ENCODE data around the gene USP7. TPM values are rescaled to one million over a fixed set of nuclear protein-coding genes. Genes with fewer than 3 reads are reported as not detected.

Gene USP7
- total RNA-seq, 1 donor from 2014 or later, result 181 TPM

DNA sequence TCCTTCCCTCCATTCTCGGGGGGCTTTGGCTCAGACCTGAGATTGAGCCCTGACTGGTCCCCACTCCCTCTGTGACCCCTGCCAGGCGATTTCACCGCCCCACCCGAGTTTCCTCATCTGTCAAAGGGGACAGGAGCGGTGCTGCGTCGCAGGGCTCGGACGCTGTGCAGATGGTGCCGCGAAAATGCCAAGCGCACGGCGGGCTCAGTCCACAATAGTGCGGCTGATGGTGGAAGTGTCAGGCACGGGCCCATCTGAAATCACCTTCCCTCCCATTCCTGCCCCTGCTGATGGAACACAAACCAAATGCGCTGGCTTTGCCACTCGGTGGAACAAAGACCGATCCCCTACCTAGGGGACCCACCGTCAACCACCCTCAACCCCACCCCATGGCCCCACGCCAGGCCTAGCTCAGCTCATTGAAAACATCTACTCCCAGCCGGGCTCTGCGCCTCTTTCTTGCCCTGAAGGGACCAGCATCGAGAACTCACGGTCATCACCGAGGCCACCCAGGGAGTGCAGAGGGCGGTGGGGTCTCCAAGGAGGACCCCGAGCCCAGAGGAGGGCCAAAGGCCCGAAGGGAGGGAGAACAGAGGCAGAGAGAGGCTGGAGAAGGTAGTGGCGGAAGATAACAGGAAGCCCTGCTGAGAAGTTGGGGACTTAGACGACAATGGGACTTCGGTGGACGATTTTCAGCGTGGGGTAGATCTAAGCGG is 96.3 kb downstream of the USP7 start:
- intact Hi-C loops (cut with micrococcal nuclease), result loop anchor here (5.0 kb wide), 2 partner anchors 50 to 210 kb away; no protein-coding TSS in a partner anchor

DNA sequence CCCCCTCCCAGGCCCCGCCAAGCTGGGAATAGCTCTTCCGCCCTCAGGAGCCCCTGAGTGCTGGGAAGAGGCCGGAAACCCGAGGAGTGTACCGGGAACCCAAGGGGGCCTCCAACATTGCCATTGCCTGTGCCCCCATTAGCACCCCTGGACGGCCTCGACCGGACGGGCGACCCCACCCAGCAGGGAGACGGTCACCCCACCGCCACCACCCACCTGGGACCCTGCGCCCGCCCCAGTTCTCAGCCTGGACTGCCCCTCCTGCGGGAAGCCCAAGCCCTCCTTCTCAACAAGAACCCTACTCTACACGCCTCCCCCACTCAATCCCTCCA is 96.9 kb downstream of the USP7 start:
- intact Hi-C loops (cut with micrococcal nuclease), result loop anchor here (5.0 kb wide), 2 partner anchors 50 to 210 kb away; no protein-coding TSS in a partner anchor

DNA sequence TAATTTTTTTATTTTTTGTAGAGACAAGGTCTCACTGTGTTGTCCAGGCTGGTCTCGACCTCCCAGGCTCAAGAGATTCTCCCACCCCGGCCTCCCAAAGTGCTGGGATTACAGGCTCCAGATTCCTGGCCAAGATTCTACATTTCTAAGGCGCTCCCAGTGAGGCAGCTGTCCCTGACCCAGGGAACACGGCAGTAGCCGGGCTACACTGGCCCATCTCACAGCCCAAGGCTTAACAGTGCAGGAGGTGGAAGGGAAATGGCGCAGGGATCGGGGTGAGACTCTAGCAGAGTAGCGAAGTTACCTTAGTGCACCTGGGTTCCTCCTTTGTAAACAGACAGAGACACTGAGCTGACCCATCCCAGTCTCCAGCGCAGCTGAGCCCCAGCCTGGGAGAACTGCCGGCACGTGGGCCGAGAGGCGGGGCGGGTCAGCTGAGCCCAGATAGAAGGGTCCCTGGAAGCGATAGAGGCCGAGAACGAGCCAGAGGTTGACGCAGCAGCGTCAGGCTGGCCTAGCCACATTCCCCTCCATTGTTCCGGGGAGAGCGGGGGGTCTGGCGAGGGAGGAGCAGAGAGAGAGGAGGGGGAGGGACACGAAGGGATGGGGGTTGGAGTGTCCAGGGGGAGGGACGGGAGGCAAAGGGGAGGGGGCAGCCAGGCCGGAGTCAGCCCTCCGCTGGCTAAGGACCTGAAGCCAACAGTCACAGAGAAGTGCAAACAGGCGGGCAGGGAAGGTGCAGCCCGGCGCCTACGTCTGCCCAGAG is 97.4 kb downstream of the USP7 start:
- intact Hi-C loops (cut with micrococcal nuclease), result loop anchor here (5.0 kb wide), 2 partner anchors 49 to 209 kb away; no protein-coding TSS in a partner anchor

DNA sequence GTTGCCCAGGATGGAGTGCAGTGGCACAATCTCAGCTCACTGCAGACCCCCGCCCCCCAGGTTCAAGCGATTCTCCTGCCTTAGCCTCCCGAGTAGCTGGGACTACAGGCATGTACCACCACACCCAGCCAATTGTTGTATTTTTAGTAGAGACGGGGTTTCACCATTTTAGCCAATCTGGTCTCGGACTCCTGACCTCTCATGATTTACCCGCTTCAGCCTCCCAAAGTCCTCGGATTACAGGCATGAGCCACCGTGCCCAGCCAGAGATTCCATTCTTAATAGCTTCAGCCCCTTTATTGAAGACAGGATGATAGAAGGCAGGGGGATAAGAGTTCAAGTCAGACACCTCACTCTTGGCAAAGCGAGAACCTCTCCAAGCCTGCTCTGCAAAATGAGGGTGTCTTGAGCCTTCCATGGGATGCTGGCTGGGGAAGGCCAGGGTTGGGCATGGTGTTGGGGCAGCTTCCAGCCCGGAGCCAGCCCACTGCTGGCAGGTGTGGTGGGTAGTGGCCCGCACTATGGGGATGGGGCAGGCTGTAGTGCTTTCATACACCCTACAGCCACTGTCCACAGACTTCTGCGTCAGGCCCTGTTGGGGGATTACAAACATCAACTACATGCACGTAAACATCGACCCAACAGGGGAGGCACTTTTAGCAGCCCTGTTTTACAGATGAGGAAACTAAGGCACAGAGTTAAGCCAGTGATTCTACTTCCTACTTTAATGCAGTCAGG is 98.4 kb downstream of the USP7 start:
- intact Hi-C loops (cut with micrococcal nuclease), result loop anchor here (5.0 kb wide), 2 partner anchors 48 to 208 kb away; no protein-coding TSS in a partner anchor

DNA sequence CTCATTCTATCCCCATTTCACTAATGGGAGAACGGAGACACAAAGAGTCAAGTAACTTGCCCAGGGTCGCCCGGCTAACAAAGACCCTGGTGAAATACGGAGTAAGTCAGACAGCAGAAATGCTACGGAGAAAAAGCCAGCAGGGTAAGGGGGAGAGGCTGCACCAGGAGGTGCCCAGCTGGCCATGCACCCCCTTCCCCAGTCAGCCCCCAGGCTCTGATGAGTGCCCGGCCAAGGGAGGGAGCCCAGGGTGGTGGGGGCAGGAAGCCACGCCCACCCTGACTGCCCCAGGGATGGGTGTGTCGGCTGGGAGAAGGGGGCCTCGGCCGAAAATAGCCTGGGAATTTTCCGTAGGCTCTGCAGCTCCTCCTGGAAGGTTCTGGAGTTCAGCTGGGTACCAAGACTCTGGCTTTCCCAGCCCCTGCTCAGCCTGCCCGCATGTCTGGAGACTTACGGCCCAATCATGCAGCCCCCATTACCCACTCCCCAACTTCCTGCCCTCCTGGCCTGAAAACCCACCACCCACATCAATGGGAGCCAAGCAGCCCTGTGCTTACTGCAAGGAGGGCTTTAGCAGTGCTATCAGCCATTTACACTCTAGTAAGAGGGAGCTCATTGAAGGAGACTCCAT is 99.1 kb downstream of the USP7 start:
- intact Hi-C loops (cut with micrococcal nuclease), result loop anchor here (5.0 kb wide), 2 partner anchors 47 to 207 kb away; no protein-coding TSS in a partner anchor

DNA sequence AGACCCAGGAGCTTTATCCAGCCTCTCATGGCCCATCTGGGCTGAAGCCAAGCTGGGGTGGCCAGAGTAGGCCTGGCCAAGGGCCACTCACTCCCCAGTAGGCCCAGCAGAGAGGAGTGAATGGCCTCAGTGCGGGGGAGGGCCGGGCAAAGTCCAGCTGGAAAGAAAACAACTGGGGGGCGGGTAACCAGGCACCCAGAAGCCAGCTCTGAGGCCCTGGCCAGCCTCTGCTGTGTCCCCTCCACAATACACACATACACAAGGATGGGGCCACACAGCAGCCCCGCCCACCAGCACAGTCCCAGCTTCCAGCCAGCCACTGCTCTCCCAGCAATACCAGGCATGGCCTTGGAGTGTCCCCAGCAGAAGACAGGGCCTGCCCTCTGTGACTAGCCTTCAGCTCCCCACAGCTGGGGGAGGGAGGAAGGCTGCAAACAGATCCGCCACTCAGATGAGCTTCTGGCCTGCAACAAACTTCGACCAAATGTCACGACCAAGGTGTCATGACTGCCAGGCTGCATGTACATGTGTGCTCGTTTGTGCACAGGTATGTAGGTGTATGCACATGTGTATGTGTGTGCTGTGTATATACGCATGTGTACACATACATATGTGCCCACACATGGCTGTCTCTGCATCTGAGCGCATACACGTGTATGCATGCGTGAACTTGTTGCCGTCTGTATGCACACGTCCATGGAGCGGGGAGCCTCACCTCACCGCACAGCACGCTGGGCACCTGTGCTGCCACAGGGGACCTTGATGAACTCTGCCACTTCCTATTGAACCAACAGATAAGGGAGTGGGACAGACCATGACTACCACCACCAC is 99.9 kb downstream of the USP7 start:
- intact Hi-C loops (cut with micrococcal nuclease), result no loop called here

DNA sequence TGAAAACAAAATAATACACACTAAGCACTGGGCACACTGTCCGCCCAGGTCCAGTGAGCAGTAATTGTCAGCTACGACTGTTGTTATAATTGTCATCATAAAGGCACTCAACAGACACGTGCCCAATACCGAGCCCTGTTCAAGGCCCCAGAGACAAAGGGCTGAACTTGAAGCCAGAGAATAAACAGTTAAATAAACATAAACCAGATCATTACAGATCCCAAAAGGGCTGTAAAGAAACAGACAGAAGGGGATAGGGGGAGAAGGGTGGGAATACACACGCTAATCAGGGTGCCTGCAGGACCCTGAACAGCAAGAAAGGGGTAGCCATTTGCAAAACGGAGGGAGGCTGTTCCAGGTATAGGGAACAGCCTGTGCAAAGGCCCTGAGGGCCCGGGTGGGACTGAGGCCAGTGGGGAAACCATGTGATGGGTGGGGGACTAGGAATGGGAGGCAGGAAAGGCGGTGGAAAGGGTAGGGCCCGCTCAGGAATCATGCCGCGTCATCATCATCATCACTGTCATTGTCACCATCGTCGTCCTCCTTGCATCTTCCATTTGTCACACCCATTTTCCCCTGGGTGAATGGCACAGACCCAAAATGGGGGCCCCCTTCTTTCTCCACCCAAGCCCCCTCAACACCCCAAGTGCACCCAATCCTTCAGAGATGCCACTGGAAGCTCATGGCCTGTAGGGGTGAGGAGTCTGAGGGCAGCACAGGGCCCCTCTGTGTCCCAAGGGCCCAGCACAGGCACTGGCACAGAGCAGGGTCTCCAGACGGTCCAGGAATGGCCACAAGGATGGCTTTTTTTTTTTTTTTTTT is 101.2 kb downstream of the USP7 start:
- intact Hi-C loops (cut with micrococcal nuclease), result no loop called here

DNA sequence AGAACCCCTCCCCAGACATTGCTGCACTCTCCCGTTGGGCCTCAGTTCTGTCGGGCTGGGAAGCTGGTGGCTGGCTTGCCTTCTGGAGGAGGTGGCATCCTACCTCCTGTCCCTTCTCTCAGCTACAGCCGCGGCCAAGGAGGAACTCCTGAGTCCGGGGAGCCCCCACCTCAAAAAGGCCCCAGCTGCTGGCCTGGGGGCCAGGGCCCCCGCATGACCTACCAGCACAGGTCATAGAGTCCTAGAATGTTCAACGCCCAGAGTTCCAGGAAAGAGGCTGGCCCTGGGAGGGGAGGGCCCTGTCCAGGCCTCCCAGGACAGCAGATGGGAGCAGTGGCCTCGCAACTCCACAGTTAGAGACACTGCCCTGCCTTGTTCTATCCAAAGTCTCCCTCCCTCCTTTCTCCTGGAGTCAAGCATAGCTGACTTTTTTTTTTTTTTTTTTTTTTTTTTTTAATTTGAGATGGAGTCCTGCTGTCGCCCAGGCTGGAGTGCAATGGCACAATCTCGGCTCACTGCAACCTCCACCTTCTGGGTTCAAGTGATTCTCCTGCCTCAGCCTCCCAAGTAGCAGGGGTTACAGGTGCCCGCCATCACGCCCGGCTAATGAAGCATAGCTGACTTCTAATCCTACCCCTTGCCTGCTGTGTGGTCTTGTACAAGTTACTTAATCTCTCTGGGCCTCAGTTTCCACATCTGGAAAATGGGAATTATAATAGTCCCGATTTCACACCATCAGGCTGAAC is 102.0 kb downstream of the USP7 start:
- intact Hi-C loops (cut with micrococcal nuclease), result no loop called here

DNA sequence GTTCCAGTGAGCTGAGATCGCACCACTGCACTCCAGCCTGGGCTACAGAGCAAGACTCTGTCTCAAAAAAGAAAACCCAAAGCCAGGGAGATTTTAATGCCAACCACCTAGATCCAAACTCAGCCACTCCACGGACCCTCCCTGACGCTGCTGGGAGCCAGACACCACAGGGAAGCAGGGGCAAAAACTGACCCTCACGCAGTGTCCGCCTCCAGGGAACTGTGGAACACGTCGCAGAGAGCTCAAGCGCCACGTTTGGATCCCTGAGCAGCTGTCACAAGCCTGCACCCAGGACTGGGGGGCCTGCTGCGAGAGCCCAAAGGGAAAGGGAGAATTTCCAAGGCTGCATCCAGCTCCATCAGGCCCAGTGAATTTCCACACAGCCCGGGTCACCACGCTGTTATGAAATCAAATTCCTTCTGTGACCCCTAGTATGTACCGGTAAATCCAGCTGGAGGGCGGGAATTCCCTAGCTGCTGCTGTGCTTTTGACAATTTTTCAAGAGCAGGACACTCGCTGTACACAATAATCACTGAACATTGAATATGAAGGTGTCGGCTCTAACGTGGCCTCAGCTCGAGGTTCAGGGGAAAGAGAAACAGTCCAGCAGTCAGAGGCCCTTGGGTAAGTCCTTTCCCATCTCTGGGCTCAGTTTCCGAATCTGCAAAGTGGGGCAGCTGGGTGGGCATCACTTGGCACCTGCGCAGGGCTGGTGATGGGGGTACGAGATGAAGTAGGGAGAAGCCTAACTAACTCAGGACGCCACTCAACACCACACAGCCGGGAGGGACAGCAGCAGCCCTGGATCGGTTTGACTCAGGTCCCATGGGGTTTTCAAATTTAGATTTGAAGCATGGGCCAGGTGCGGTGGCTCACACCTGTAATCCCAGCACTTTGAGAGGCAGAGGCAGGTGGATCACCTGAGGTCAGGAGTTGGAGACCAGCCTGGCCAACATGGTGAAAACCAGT is 103.5 kb downstream of the USP7 start:
- intact Hi-C loops (cut with micrococcal nuclease), result no loop called here

DNA sequence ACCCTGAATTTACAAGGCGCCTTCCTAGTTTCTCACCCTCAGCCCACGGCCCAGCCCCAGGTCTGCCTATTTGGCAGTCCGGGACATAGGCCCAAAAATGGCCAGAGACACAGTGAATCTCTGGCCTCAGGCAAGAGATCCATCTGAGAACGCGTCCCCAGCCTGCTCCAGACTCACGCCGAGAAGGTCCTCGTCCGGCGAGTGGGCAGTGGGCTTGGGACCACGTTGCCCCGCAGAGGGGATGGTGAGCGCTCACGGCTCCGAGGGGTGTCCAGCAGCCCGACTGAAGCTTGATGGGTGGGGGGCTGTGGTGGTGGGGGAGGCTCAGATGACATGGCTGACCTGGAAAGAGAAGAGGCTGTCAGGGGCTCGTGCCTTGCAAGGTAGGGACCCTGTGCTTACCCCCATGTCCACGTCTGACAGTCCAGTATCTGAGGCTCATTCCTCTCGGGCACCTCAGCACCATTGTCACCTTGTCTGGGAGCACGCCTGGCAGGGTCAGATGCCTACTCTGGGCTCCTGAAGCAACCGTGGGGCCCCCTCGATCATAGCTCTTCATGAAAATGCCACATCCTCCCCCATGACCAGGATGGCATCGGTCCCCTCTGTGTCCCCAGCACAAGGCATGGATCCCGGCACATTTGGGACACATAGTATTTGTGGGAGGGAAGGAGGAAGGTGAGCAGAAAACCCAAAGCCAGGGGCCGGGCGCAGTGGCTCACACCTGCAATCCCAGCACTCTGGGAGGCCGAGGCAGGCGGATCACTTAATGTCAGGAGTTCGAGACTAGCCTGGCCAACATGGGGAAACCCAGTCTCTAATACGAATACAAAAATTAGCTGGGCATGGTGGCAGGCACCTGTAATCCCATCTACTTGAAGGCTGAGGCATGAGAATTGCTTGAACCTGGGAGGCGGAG is 104.5 kb downstream of the USP7 start:
- intact Hi-C loops (cut with micrococcal nuclease), result no loop called here

DNA sequence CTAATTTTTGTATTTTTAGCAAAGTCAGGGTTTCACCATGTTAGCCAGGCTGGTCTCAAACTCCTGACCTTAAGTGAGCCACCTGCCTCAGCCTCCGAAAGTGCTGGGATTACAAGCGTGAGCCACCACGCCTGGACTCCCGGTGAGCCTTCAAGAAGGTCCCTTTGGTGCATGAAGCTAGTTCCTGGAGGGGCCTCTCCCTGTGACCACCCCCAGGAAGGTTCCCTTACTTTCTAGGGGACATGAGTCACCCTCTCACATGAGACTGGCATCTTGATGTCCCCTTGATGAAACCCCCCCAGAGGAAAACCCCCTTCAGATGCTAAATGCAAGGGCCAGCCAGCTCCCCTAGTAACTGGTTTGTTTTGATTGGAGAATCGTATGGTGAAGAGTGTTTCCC is 107.7 kb downstream of the USP7 start:
- intact Hi-C loops (cut with micrococcal nuclease), result no loop called here

DNA sequence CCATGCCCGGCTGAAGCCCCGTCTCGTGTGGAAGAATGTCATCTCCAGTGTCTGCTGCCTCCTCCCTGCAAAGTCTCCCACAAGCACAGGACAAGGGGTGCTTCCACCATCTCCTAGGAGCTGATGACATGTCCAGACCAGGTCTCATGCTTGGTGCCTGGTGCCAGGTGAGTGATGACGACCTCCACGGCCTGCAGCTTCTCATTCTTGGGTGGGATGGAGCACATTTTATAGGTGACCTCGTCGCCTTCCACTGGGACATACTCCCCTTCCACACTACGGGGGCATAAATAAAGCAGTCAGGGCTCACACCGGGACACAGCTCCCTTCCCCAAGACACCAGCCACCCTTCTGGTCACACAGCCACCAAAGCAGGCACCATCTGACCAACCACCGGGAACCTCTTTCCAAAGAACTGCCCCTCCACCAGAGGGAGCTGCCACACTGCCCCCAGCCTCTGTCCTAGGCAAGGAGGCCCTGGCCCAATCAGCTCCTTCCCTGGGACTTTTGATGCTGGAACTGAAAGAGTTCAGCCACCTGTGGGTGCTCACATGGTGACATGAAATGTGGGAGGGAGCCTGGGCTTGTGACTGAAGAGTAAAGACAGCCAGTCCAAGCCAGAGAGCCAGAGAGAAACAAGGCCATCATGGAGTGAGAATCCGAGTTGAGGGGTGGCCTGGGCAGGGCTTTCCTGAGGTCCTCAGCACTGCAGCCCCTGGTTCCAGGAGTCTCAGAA is 108.5 kb downstream of the USP7 start:
- intact Hi-C loops (cut with micrococcal nuclease), result no loop called here

DNA sequence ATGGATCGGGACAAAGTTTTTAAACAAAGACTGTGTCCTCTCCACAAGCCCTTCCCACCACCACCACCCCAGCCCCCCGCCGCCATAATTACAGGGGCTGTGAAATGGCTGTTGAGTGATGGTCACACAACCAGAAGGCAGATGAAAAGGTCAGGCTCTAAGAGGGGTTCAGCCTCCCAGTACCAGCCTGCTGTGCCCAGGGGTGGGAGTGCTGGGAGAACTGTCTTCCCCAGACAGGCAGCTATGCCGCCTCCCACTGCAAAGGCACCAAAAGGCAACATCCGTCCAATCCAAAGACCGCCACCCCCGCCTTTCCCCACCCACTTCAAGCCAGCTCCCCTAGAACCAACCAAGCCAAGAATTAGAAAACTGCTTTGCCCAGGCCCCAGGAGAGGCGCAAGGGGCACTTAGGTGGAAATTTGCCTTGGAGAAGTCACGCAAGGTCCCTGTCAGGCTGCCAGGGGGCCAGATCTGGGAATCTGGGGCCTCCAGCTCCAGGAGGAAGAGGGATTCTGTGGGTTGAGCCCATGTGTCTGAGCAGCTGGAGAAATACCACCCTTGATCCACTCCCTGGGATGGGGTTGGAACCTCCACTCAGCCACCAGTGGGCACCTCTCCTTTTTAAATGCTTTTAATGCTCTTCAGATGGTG is 109.3 kb downstream of the USP7 start:
- intact Hi-C loops (cut with micrococcal nuclease), result no loop called here

DNA sequence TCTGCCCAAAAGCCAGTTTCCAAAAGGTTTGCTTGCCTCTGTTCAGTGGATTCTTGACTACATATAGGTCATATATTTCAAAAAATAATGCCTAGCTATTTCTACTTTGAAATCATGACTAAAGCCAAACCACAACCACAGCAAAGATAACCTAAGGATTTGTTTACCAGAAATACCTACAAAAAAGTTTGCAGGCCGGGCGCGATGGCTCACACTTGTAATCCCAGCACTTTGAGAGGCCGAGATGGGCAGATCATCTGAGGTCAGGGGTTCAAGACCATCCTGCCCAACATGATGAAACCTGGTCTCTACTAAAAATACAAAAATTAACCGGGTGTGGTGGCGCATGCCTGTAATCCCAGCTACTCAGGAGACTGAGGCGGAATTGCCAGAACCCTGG is 110.1 kb downstream of the USP7 start:
- intact Hi-C loops (cut with micrococcal nuclease), result no loop called here

DNA sequence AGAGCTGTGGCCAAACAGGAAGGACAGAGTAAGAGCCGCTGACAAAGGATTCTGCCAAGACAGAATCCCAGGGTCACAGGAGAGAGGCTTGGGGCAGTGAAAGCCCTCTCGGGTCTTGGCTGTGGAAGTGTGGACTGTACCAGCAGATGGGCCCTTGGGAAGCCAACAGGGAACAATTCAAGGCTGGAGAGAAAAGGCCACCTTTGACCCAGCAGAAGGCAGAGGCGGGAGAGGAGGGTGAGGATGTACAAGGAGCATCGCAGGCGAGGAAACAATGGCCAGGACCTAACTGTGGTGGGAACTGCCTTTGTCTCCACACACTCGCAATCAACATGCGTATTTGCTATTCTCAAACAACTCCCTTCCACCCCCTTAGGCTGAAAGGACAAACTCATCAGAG is 110.6 kb downstream of the USP7 start:
- intact Hi-C loops (cut with micrococcal nuclease), result no loop called here

DNA sequence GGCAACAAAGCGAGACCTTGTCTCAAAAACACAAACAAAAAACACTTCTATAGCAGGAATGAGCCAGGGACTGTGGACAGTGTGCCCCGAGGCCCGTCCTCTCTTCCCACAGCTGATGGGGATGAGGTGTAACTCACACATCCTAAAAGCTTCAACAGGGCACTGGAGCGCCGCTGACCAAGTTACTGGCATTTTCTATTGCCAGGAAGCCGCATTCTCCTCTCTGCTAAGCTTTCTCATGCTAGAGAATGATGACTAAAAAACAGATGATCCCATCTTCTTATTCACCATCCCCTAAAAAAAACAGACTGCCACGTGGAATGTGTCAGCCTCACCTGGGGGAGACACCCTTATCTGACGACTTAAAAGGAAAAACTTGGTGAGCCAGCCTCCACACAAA is 111.2 kb downstream of the USP7 start:
- intact Hi-C loops (cut with micrococcal nuclease), result no loop called here

Measured in T-helper 1 cell treated with Interleukin-12 subunit alpha and Interleukin-12 subunit beta and Interleukin-4 antibody, amounts not matched to agents 30 ng/mL and 1 ng/mL, for 36 hours (primary cell).